DOHH2 (cell line): ENCODE data around the gene SAMHD1.

ENCODE experiments used
- H3F3A ChIP-seq: fragments of 200-600 bp; sonication (generic), shearing (Covaris generic); 2 replicates; pipeline ENCODE4 v1.6.0; 2016; ENCODE audit warnings: antibody characterized with exemption, mild to moderate bottlenecking; ENCODE audit not compliant: control insufficient read depth, insufficient read depth
- H3K27ac ChIP-seq: fragments of 200-600 bp; sonication (generic); 2 replicates; pipeline ENCODE4 v1.5.1; 2014; ENCODE audit warnings: low read depth, mild to moderate bottlenecking, low read length, moderate library complexity
- H3K27me3 ChIP-seq: fragments of 200-600 bp; sonication (generic); 2 replicates; pipeline ENCODE4 v1.6.1; 2014; ENCODE audit warnings: mild to moderate bottlenecking, low read length, mixed read lengths; ENCODE audit not compliant: control insufficient read depth
- H3K36me3 ChIP-seq: fragments of 200-600 bp; sonication (generic); 2 replicates; pipeline ENCODE4 v1.6.1; 2014; ENCODE audit warnings: mild to moderate bottlenecking, low read length, moderate library complexity, mixed read lengths; ENCODE audit not compliant: control insufficient read depth
- H3K4me1 ChIP-seq: fragments of 200-600 bp; sonication (generic); 2 replicates; pipeline ENCODE4 v1.6.1; 2014; ENCODE audit warnings: mild to moderate bottlenecking, low read length, mixed read lengths; ENCODE audit not compliant: control insufficient read depth
- H3K4me2 ChIP-seq: fragments of 200-600 bp; sonication (generic); 2 replicates; pipeline ENCODE4 v1.6.0; 2014; ENCODE audit warnings: mild to moderate bottlenecking, low read length, moderate library complexity
- H3K4me3 ChIP-seq: fragments of 200-600 bp; sonication (generic); 2 replicates; pipeline ENCODE4 v1.5.1; 2014; ENCODE audit warnings: mild to moderate bottlenecking, low read length, mixed read lengths
- H3K79me2 ChIP-seq: fragments of 200-600 bp; sonication (generic); 2 replicates; pipeline ENCODE4 v1.6.1; 2014; ENCODE audit warnings: mild to moderate bottlenecking, low read length, mixed read lengths; ENCODE audit not compliant: control insufficient read depth
- H3K9me2 ChIP-seq: fragments of 200-600 bp; sonication (generic); replicated peaks from 2 replicates; pipeline ENCODE4 v1.6.1; 2014; ENCODE audit warnings: mild to moderate bottlenecking, low read length, mixed read lengths; ENCODE audit not compliant: control insufficient read depth
- H3K9me3 ChIP-seq: fragments of 200-600 bp; sonication (generic); 2 replicates; pipeline ENCODE4 v1.6.1; 2014; ENCODE audit warnings: antibody characterized with exemption, low read length, mixed read lengths; ENCODE audit not compliant: control insufficient read depth, insufficient read depth
- H4K20me1 ChIP-seq: fragments of 200-600 bp; sonication (generic); 2 replicates; pipeline ENCODE4 v1.6.0; 2014; ENCODE audit warnings: low read depth, mild to moderate bottlenecking, antibody characterized with exemption, low read length, moderate library complexity; ENCODE audit not compliant: control insufficient read depth, insufficient read depth
- EZH2phosphoT487 ChIP-seq: fragments of 200-600 bp; sonication (generic); IDR thresholded peaks from 2 replicates; pipeline ENCODE4 v1.6.1; 2017; ENCODE audit warnings: borderline replicate concordance, mild to moderate bottlenecking, antibody characterized with exemption, low read length, moderate library complexity, mixed read lengths
- TF ChIP-seq, protein P1 (sequence below): fragments of 200-600 bp; sonication (generic); IDR thresholded peaks from one replicate; pipeline ENCODE4 v1.5.1; 2014; ENCODE audit warnings: antibody characterized with exemption, mild to moderate bottlenecking, low read depth, low read length; ENCODE audit not compliant: poor library complexity, severe bottlenecking

The SAMHD1 gene

GRCh38 chr20:36861625-36861874 lies 90.0 kb downstream of the SAMHD1 start:
- no peak overlapping the region for H3K27ac ChIP-seq
- peak overlapping the region; percentile 46; the same call in 1 of the 2 replicates for H3K4me3 ChIP-seq
- H3K79me2 ChIP-seq = peaks cover 9% of the 10 kb centered on the region
- H3K4me2 ChIP-seq = peak overlapping the region; percentile 51
- H3K36me3 ChIP-seq = no peaks in the 10 kb centered on the region
- H3K27me3 ChIP-seq = peaks cover 8% of the 10 kb centered on the region; the same call in 1 of the 2 replicates
- H3K4me1 ChIP-seq = peaks cover 33% of the 10 kb centered on the region
- no peak for TF ChIP-seq EZH2phosphoT487
- TF ChIP-seq, protein P1, sequence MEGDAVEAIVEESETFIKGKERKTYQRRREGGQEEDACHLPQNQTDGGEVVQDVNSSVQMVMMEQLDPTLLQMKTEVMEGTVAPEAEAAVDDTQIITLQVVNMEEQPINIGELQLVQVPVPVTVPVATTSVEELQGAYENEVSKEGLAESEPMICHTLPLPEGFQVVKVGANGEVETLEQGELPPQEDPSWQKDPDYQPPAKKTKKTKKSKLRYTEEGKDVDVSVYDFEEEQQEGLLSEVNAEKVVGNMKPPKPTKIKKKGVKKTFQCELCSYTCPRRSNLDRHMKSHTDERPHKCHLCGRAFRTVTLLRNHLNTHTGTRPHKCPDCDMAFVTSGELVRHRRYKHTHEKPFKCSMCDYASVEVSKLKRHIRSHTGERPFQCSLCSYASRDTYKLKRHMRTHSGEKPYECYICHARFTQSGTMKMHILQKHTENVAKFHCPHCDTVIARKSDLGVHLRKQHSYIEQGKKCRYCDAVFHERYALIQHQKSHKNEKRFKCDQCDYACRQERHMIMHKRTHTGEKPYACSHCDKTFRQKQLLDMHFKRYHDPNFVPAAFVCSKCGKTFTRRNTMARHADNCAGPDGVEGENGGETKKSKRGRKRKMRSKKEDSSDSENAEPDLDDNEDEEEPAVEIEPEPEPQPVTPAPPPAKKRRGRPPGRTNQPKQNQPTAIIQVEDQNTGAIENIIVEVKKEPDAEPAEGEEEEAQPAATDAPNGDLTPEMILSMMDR = no peak
- H3K9me3 ChIP-seq = no peaks in the 10 kb centered on the region
- H3K9me2 ChIP-seq = no peaks in the 10 kb centered on the region
- no peaks in the 10 kb centered on the region for H4K20me1 ChIP-seq
- no peaks in the 10 kb centered on the region for H3F3A ChIP-seq

- Histone ChIP-seq H3K9me3 (no peaks in the 10 kb centered on the region), H3K4me2 (peak overlapping the region; percentile 51; the same call in 1 of the 2 replicates), H3F3A (no peaks in the 10 kb centered on the region), H3K4me3 (no peak overlapping the region; the same call in 1 of the 2 replicates), H4K20me1 (no peaks in the 10 kb centered on the region), H3K36me3 (no peaks in the 10 kb centered on the region), H3K9me2 (no peaks in the 10 kb centered on the region), H3K27ac (no peak overlapping the region), H3K27me3 (peaks cover 8% of the 10 kb centered on the region; the same call in 1 of the 2 replicates), H3K79me2 (peaks cover 9% of the 10 kb centered on the region), H3K4me1 (peaks cover 32% of the 10 kb centered on the region)
- no peak for TF ChIP-seq EZH2phosphoT487
- TF ChIP-seq, protein P1 = no peak
Observed at GRCh38 chr20:36860811-36861624, 90.5 kb downstream of the SAMHD1 start.

GRCh38 chr20:36860339-36860738 lies 91.2 kb downstream of the SAMHD1 start:
- H3K27ac ChIP-seq = no peak overlapping the region
- H3K4me1 ChIP-seq = peaks cover 29% of the 10 kb centered on the region
- no peak overlapping the region for H3K4me3 ChIP-seq
- H3K9me2 ChIP-seq = no peaks in the 10 kb centered on the region
- no peak overlapping the region for H3K4me2 ChIP-seq
- H3F3A ChIP-seq = no peaks in the 10 kb centered on the region
- peaks cover 8% of the 10 kb centered on the region; the same call in 1 of the 2 replicates for H3K27me3 ChIP-seq
- no peaks in the 10 kb centered on the region for H4K20me1 ChIP-seq
- no peaks in the 10 kb centered on the region for H3K36me3 ChIP-seq
- H3K79me2 ChIP-seq = peaks cover 9% of the 10 kb centered on the region
- no peaks in the 10 kb centered on the region for H3K9me3 ChIP-seq
- no peak for TF ChIP-seq EZH2phosphoT487
- TF ChIP-seq, protein P1 = no peak
